HG02943 (cell line): ENCODE results near the gene TGIF2LY.
"Not testable (repeated sequence)": the region's sequence is repeated elsewhere in the genome, so short reads cannot be mapped to it uniquely, and the experiment has no call there.

Experiments
- ATAC-seq: cut with Tn5 transposase; IDR thresholded peaks from one replicate; pipeline ENCODE4 v1.9.1; 2021; ENCODE audit warnings: mild to moderate bottlenecking, low read depth, moderate library complexity; ENCODE audit not compliant: unreplicated experiment

The TGIF2LY gene

GRCh38 chrY:3578767-3579166 lies at the start of gene TGIF2LY:
TSS of gene TGIF2LY (plus strand) at chrY:3579067. CDS start at chrY:3579245, 178 bp downstream.
- ATAC-seq = not testable (repeated sequence)
